Aorta (tissue), 5 donors: ENCODE results near the gene CLASP2. TPM values are rescaled to one million over a fixed set of nuclear protein-coding genes. Genes with fewer than 3 reads are reported as not detected.
A peak's percentile ranks its signal among the peaks of the same experiment; 100 is the strongest.

Experiments used
- ATAC-seq: fragments of 200-7000 bp; cut with Tn5 transposase; one replicate; pipeline ENCODE4 v1.9.1; 2022; ENCODE audit warnings: moderate library complexity; ENCODE audit not compliant: low FRiP score
- DNase-seq, 2 donors: peaks; one replicate each; pipeline ENCODE4 v3.0.0-alpha.2; 2020
- H3K27ac ChIP-seq, 2 donors: one replicate each; pipeline ENCODE4 v1.5.1; 2013; ENCODE audit warnings: low read length in 2 of 2, mild to moderate bottlenecking in 2 of 2, moderate library complexity in 2 of 2, control low read depth in 1 of 2, inconsistent platforms in 1 of 2, low read depth in 1 of 2
- H3K27me3 ChIP-seq, 2 donors: one replicate each; pipeline ENCODE4 v1.6.1; 2013; ENCODE audit warnings: control low read depth in 1 of 2, low read length in 1 of 2, mild to moderate bottlenecking in 1 of 2, moderate library complexity in 1 of 2; ENCODE audit not compliant: insufficient read depth in 2 of 2, control insufficient read depth in 1 of 2
- H3K36me3 ChIP-seq, 2 donors: one replicate each; pipeline ENCODE4 v1.6.1; 2013; ENCODE audit warnings: control low read depth in 1 of 2, low read length in 1 of 2, mild to moderate bottlenecking in 1 of 2; ENCODE audit not compliant: insufficient read depth in 2 of 2, control insufficient read depth in 1 of 2
- H3K4me1 ChIP-seq, 2 donors: one replicate each; pipeline ENCODE4 v1.6.1; 2013; ENCODE audit warnings: low read length in 2 of 2, control low read depth in 1 of 2, mild to moderate bottlenecking in 1 of 2, moderate library complexity in 1 of 2; ENCODE audit not compliant: insufficient read depth in 2 of 2, control insufficient read depth in 1 of 2
- H3K4me3 ChIP-seq, 2 donors: one replicate each; pipeline ENCODE4 v1.5.1; 2013; ENCODE audit warnings: low read length in 2 of 2, control low read depth in 1 of 2, mild to moderate bottlenecking in 1 of 2
- H3K9me3 ChIP-seq: one replicate; pipeline ENCODE4 v1.6.1; 2013; ENCODE audit warnings: mild to moderate bottlenecking, low read length; ENCODE audit not compliant: control insufficient read depth
- WGBS, 2 donors: extraction: QIAGEN DNeasy Blood & Tissue Kit; methylation state at CpG; one replicate each; pipeline ENCODE4 v1.1.7; 2013; 5-methylcytosine and 5-hydroxymethylcytosine counted together
- intact Hi-C, 2 donors: fragments of 100-400 bp; cut with DNase I; formaldehyde crosslinking; loops; one replicate each; pipeline versions ENCODE4 v1.14.2 to v1.15.0; 2022
- polyA plus RNA-seq, 2 donors: library from polyadenylated mRNA; stranded (reverse); fragments of 200-250 nt; gene quantifications; one replicate each; pipeline ENCODE4 v1.2.3, GENCODE V29; 2013
- total RNA-seq, 2 donors: library from RNA; stranded (reverse); fragmentation: NEBNext Ultra II Directional; extraction: Animal tissue kit (Norgen Biotek cat#: 25700); gene quantifications; one replicate each; pipeline ENCODE4 v1.2.1, GENCODE V29; 2021
- donor health status: healthy with polysubstance abuse.
- donor health status: Bipolar disorder and iron deficiency.
- donor health status: DM: no; HTN: no; CAD: no.
- donor health status: DM: no; HTN: no; CAD: no.
- donor health status: DM: yes; HTN: yes; CAD: no.

Gene CLASP2
- total and polyA plus RNA-seq, 4 donors: 11.9 to 168 (median 62.4) TPM

DNA sequence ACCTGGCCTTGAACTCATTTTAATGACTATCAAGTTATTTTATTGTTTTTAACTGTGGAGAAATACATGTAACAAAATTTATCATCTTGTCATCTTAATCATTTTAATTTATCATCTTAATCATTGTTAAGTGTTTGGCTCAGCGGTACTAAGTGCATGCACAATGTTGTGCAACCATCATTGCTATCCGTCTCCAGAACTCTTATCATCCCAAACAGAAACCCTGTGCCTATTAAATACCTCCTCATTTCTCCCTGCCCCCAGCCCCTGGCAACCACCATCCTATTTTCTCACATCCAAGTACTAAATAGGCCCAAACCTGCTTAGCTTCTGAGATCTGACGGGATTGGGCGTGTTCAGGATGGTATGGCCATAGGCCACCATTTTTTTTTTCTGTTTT, 226.3 kb downstream of the CLASP2 start:
- no peak for ATAC-seq
- H3K4me1 ChIP-seq: no peaks in the 10 kb centered on the region
- H3K9me3 ChIP-seq: no peaks in the 10 kb centered on the region
- DNase-seq: no peak
- H3K27ac ChIP-seq: no peak overlapping the region
- H3K4me3 ChIP-seq: no peak overlapping the region
- H3K27me3 ChIP-seq: no peaks in the 10 kb centered on the region
- H3K36me3 ChIP-seq: no peaks in the 10 kb centered on the region
- 86 to 95% methylated on average over 4 of the region's 4 CpGs for WGBS, 2 donors
- intact Hi-C loops: no loop called here

DNA sequence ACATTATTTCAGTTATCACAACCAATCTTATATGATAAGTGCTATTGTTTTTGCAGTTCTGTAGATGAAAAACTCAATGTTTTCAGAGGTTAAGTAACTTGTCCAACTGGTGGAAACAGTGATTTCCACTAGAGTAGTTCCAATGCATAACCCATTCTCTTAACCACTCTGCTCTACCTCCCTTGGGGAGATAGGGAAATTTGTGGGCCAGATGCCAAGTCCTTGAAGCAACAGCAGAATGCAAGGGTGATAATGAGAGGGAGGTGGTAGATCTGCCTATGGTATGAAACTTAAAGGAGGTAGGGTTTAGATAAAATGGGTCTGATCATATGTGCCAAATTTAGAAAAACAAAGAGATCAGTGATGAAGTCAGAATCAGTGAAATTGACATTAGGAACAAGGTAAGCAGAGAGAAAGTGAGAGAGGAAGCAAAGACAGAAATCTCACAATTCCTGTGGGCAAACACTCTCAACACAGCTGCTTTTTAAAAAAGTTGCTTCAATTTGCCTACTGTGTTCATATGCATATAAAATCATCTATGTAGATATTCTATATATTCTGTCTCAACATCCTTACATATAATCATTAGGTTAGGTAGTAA, 227.3 kb downstream of the CLASP2 start:
- Histone ChIP-seq H3K4me3 (no peak overlapping the region), H3K27ac (no peak overlapping the region), H3K4me1 (no peaks in the 10 kb centered on the region), H3K27me3 (no peaks in the 10 kb centered on the region), H3K36me3 (no peaks in the 10 kb centered on the region), H3K9me3 (no peaks in the 10 kb centered on the region)
- intact Hi-C loops: no loop called here
- no peak for DNase-seq
- ATAC-seq: no peak

DNA sequence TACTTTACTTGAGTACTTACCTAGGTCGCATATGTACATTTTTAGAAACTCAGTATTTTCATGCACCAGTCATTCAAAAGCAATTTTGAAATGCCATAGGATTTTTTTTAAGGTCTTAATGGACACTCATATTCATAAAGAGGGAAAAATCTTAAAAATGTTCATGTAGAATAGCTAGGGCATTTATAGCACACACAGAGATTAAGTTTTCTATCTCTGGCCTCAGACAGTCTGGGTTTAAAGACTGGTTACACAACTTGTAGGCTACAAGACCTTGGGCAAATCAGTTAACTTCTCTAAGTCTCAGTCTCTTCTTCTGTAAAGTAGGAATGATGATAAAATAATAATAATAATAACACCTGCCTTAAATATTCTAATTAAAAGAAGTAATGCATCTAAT, 229.4 kb downstream of the CLASP2 start:
- DNase-seq (no peak), ATAC-seq (no peak)
- intact Hi-C loops: no loop called here
- no peaks in the 10 kb centered on the region for H3K27me3 ChIP-seq
- H3K4me1 ChIP-seq: no peaks in the 10 kb centered on the region
- 59 to 71% methylated on average over 1 of the region's 1 CpG for WGBS, 2 donors
- no peak overlapping the region for H3K4me3 ChIP-seq
- no peak overlapping the region for H3K27ac ChIP-seq
- no peaks in the 10 kb centered on the region for H3K36me3 ChIP-seq
- no peaks in the 10 kb centered on the region for H3K9me3 ChIP-seq

DNA sequence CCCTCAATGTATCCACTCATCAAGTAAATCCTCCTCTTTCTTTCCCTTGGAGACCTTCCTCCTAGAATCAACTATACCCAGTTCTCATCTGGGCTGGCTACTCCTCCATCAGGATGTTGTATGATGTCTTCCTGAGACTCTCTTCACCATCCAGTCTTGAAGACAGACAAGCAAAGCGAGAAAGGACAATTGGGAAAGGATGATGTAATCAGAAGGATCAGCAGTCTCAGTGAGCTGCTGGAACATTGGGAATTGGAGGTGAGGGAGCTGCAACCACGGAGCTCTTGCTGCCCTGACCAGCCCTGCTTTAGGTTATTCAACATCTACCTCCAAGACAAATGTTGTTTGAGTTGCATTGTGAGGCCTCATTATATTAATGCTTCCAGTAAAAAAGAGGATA, 229.8 kb downstream of the CLASP2 start:
- H3K4me1 ChIP-seq: no peaks in the 10 kb centered on the region
- H3K27me3 ChIP-seq: no peaks in the 10 kb centered on the region
- no peak overlapping the region for H3K27ac ChIP-seq
- intact Hi-C loops: no loop called here
- 80 to 82% methylated on average over 2 of the region's 2 CpGs for WGBS, 2 donors
- DNase-seq: no peak
- H3K4me3 ChIP-seq: no peak overlapping the region
- H3K9me3 ChIP-seq: no peaks in the 10 kb centered on the region
- H3K36me3 ChIP-seq: no peaks in the 10 kb centered on the region
- no peak for ATAC-seq

DNA sequence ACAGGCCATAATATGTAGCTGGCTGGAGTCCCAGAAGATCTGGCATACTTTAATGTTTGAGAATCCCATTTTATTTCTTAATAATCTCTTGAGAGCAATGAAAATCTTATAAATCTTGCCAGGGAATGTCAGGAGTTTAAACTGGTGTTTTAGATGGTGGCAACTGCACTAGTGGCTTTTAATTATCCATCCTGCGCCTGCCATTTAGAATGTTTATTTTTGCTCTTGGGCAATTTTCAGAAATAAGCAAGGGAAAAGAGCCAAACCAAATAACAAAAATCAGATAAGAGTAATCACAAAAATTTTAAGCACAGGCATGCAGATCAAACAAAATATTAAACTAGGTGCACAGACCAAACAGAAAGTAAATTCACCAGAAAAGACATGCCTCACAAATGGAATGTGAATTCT, 235.9 kb downstream of the CLASP2 start:
- Histone ChIP-seq H3K27me3 (no peaks in the 10 kb centered on the region), H3K9me3 (no peaks in the 10 kb centered on the region), H3K4me3 (no peak overlapping the region), H3K4me1 (peaks cover 0 to 4% of the 10 kb centered on the region in 2 donors), H3K36me3 (no peaks in the 10 kb centered on the region), H3K27ac (peak overlapping the region in 1 of 2 donors; percentile 4)
- intact Hi-C loops: no loop called here
- ATAC-seq (no peak), DNase-seq (no peak)
- WGBS, 2 donors: 0 to 4% methylated on average over 1 of the region's 1 CpG

DNA sequence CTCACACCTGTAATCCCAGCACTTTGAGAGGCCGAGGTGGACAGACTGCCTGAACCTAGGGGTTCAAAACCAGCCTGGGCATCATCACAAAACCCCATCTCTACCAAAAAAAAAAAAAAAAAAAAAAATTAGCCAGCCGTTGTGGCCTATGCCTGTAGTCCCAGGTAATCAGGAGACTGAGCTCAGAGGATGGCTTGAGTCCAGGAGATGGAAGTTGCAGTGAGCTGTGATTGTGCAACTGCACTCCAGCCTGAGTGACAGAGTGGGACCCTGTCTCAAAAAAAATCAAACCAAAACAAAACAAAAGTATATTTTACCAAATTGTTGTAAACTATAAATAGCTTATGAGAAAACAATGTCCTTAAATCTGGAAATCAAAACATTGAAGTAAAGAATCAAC, 243.2 kb downstream of the CLASP2 start:
- DNase-seq: no peak
- Histone ChIP-seq H3K4me3 (no peak overlapping the region), H3K36me3 (no peaks in the 10 kb centered on the region), H3K4me1 (no peaks in the 10 kb centered on the region), H3K9me3 (no peaks in the 10 kb centered on the region), H3K27ac (no peak overlapping the region), H3K27me3 (no peaks in the 10 kb centered on the region)
- ATAC-seq: no peak
- WGBS, 2 donors: 58 to 69% methylated on average over 2 of the region's 2 CpGs
- intact Hi-C loops: no loop called here

DNA sequence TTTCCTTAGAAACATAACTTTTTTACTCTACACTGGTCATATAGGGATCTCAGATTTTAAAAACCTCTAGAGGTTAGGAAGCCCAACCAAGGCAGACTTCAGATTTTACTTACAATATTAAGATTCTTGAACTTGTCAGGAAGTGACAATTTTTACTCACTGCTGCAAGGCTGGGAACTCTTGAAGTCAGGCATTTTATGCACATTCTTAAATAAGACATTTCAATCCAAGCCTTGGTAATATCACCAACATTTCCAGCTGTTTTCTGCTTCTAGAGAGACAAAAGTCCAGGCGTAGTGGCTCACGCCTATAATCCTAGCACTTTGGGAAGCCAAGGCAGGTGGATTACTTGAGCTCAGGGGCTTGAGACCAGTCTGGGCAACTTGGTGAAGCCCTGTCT, 244.2 kb downstream of the CLASP2 start:
- H3K9me3 ChIP-seq: no peaks in the 10 kb centered on the region
- 98 to 100% methylated on average over 2 of the region's 2 CpGs for WGBS, 2 donors
- no peaks in the 10 kb centered on the region for H3K27me3 ChIP-seq
- H3K36me3 ChIP-seq: no peaks in the 10 kb centered on the region
- ATAC-seq (no peak), DNase-seq (no peak)
- no peaks in the 10 kb centered on the region for H3K4me1 ChIP-seq
- intact Hi-C loops: no loop called here
- no peak overlapping the region for H3K27ac ChIP-seq
- no peak overlapping the region for H3K4me3 ChIP-seq

DNA sequence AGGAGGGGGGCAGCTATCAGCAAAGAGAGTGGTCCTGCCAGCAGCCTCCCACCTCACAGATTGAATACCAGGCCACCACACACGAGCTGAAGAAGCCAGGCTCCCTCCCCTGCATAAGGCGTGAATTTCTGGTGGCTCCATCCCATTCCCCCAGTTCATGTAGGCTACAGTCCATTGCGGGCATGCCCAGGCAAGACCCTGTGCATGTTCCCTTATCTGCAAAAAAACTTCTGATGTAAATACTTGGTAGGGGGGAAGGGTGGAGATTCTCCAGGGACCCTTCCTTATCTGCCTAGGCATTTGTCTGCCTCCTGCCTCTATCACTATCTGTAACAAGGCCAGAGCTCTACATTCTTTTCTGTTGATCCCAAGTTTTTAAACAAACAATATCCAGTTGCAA, 250.3 kb downstream of the CLASP2 start:
- WGBS, 2 donors: 91 to 92% methylated on average over 3 of the region's 3 CpGs
- DNase-seq: no peak
- Histone ChIP-seq H3K27me3 (no peaks in the 10 kb centered on the region), H3K9me3 (no peaks in the 10 kb centered on the region), H3K27ac (no peak overlapping the region), H3K4me1 (no peaks in the 10 kb centered on the region), H3K4me3 (no peak overlapping the region), H3K36me3 (no peaks in the 10 kb centered on the region)
- intact Hi-C loops: no loop called here
- ATAC-seq: no peak

DNA sequence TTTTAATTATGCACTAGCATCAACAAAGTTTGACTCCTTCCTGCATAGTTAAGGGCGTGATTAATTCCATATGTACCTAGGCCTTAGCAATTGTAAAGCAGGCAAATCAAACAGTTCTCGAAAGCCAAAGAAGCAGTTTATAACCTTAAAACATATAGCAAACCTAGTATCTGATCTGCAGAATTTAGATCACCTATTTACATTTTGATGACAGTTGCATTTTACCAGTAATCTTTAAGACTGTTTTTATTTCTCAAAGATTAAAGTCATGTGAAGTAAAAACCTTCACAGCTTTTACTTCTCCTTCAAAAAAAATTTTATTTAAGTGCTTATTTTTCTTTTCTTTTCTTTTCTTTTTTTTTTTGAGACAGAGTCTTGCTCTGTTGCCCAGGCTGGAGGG, 257.0 kb downstream of the CLASP2 start:
- DNase-seq: no peak
- no peak overlapping the region for H3K4me3 ChIP-seq
- H3K9me3 ChIP-seq: peaks cover 2% of the 10 kb centered on the region
- no peaks in the 10 kb centered on the region for H3K4me1 ChIP-seq
- 93 to 94% methylated on average over 2 of the region's 2 CpGs for WGBS, 2 donors
- H3K27me3 ChIP-seq: no peaks in the 10 kb centered on the region
- H3K36me3 ChIP-seq: no peaks in the 10 kb centered on the region
- intact Hi-C loops: no loop called here
- no peak overlapping the region for H3K27ac ChIP-seq
- ATAC-seq: no peak
